K562 (cell line): ENCODE data around the gene MYMK. TPM values are rescaled to one million over a fixed set of nuclear protein-coding genes. Genes with fewer than 3 reads are reported as not detected.

ENCODE experiments used
- ATAC-seq: fragments of 200-7000 bp; cut with Tn5 transposase; 3 replicates; pipeline ENCODE4 v1.9.1; 2020; ENCODE audit warnings: moderate library complexity
- BruUV-seq: library from RNA; stranded (reverse); fragments of 400-500 nt; replicated peaks from 2 replicates; lab custom pipeline; 2021; lab: Mats Ljungman, UMichigan
- CTCF ChIA-PET: fragments of 300-600 bp; formaldehyde crosslinking; extraction: SDS; loops from one replicate; lab custom pipeline; 2021; ENCODE audit warnings: low intra/inter-chr PET ratio; lab: Yijun Ruan, JAX
- POLR2A ChIA-PET: fragments of 300-600, 350-650 bp; sonication (Branson Sonifier 250); formaldehyde crosslinking; extraction: SDS; loops from one replicate; lab custom pipeline; 2021; ENCODE audit warnings: antibody characterized with exemption, inconsistent platforms; lab: Yijun Ruan, JAX
- DNase-seq, 4 experiments: peaks; one replicate each; pipeline versions ENCODE4 v3.0.0 to v3.0.0-alpha.2; 2011 to 2018; ENCODE audit warnings: low spot score in 3 of 4, mixed read lengths in 3 of 4; ENCODE audit errors: extremely low read depth in 1 of 4
- FAIRE-seq: peaks from 2 replicates; lab custom pipeline; 2011; peaks lifted over from hg19 to GRCh38; lab: Jason Lieb, UNC
- H2AFZ ChIP-seq: 2 replicates; pipeline ENCODE4 v1.6.0; 2011; ENCODE audit warnings: low read depth, low read length, control low read depth, inconsistent platforms
- H3K27ac ChIP-seq: fragments of 200-600 bp; 3 replicates; pipeline ENCODE4 v1.8.0; 2011; ENCODE audit warnings: low read depth, mild to moderate bottlenecking, control low read depth, inconsistent platforms, low read length, moderate library complexity, mixed read lengths; ENCODE audit errors: extremely low read depth
- H3K27me3 ChIP-seq, 2 experiments: fragments of 300-600 bp in 1 of 2; 2 replicates in 1 of 2; 3 replicates in 1 of 2; pipeline versions ENCODE4 v1.6.0 to v1.8.0; 2011; ENCODE audit warnings: inconsistent platforms in 2 of 2, low read length in 2 of 2, mild to moderate bottlenecking in 1 of 2, mixed read lengths in 1 of 2, moderate library complexity in 1 of 2; ENCODE audit not compliant: control insufficient read depth in 2 of 2, insufficient read depth in 2 of 2
- H3K36me3 ChIP-seq: fragments of 300-600 bp; 3 replicates; pipeline ENCODE4 v1.8.0; 2011; ENCODE audit warnings: mild to moderate bottlenecking, low read length, inconsistent platforms; ENCODE audit not compliant: control insufficient read depth, insufficient read depth
- H3K4me1 ChIP-seq, 2 experiments: fragments of 200-600 bp in 1 of 2; replicated peaks in 1 of 2; 2 replicates in 1 of 2; 3 replicates in 1 of 2; pipeline versions ENCODE4 v1.5.1 to v1.8.0; 2011; ENCODE audit warnings: inconsistent platforms in 2 of 2, low read length in 2 of 2, mild to moderate bottlenecking in 1 of 2, mixed read lengths in 1 of 2, moderate library complexity in 1 of 2; ENCODE audit not compliant: control insufficient read depth in 2 of 2, insufficient read depth in 2 of 2
- H3K4me2 ChIP-seq: 2 replicates; pipeline ENCODE4 v1.6.1; 2011; ENCODE audit warnings: low read length, control low read depth, inconsistent platforms, mixed read lengths; ENCODE audit not compliant: insufficient read depth
- H3K4me3 ChIP-seq: fragments of 200-600 bp; sonication (generic), shearing (Covaris generic); 2 replicates; pipeline ENCODE4 v1.5.1; 2016; ENCODE audit warnings: control low read depth, inconsistent platforms
- H3K79me2 ChIP-seq: fragments of 200-600 bp; 3 replicates; pipeline ENCODE4 v1.8.0; 2011; ENCODE audit warnings: low read length, inconsistent platforms; ENCODE audit not compliant: control insufficient read depth, insufficient read depth
- H3K9ac ChIP-seq, 2 experiments: 2 replicates each; pipeline versions ENCODE4 v1.6.0 to v1.6.1; 2011; ENCODE audit warnings: low read depth in 2 of 2, low read length in 2 of 2, control low read depth in 1 of 2, inconsistent platforms in 1 of 2, mild to moderate bottlenecking in 1 of 2, mixed read lengths in 1 of 2; ENCODE audit not compliant: insufficient read depth in 1 of 2
- H3K9me1 ChIP-seq: one replicate; pipeline ENCODE4 v1.6.0; 2011; ENCODE audit warnings: inconsistent platforms, mild to moderate bottlenecking, low read length, moderate library complexity; ENCODE audit not compliant: control insufficient read depth, insufficient read depth
- H3K9me3 ChIP-seq: replicated peaks from 2 replicates; pipeline ENCODE4 v1.5.1; 2011; ENCODE audit warnings: low read depth, low read length, inconsistent platforms; ENCODE audit not compliant: control insufficient read depth, insufficient read depth
- H4K20me1 ChIP-seq: replicated peaks from 2 replicates; pipeline ENCODE4 v1.6.1; 2011; ENCODE audit warnings: low read length, inconsistent platforms, mixed read lengths; ENCODE audit not compliant: control insufficient read depth, insufficient read depth
- BRCA1 ChIP-seq, 2 experiments: fragments of 450-650 bp in 1 of 2; sonication (generic) in 1 of 2; formaldehyde crosslinking in 1 of 2; IDR thresholded peaks; 2 replicates each; pipeline versions ENCODE4 v1.5.0 to v1.6.1; 2017 to 2020; ENCODE audit warnings: mild to moderate bottlenecking in 1 of 2, missing genetic modification reagents in 1 of 2
- CHCHD3 ChIP-seq: fragments of 250-450 bp; sonication (Bioruptor Pico); IDR thresholded peaks from 2 replicates; pipeline ENCODE4 v2.1.2; 2022; ENCODE audit warnings: mild to moderate bottlenecking
- LEF1 ChIP-seq: fragments of 450-650 bp; IDR thresholded peaks from 2 replicates; pipeline ENCODE4 v1.6.1; 2016; ENCODE audit warnings: mild to moderate bottlenecking
- TBL1XR1 ChIP-seq, 2 experiments: IDR thresholded peaks; 2 replicates each; pipeline ENCODE4 v1.6.1; 2012; ENCODE audit warnings: improper control_type of control experiment in 2 of 2, low read length in 2 of 2, mild to moderate bottlenecking in 1 of 2
- ZKSCAN3 ChIP-seq: fragments of 250-450 bp; sonication (Bioruptor Pico); IDR thresholded peaks from 2 replicates; pipeline ENCODE4 v1.4.0; 2020
- ZNF717 ChIP-seq: fragments of 250-450 bp; sonication (Bioruptor Pico); IDR thresholded peaks from 2 replicates; pipeline ENCODE4 v1.5.0; 2021
- WGBS: fragments of 100-300 bp; shearing (Covaris generic); methylation state at CpG from one replicate; pipeline ENCODE4 v1.1.6; 2016; ENCODE audit warnings: low coverage, mixed read lengths; ENCODE audit not compliant: insufficient coverage; ENCODE audit errors: missing lambda C conversion rate; 5-methylcytosine and 5-hydroxymethylcytosine counted together
- in situ Hi-C: fragments of 300-500 bp; cut with MboI; formaldehyde crosslinking; loops from 4 replicates; pipeline ENCODE4 v1.15.0; 2018; ENCODE audit warnings: inconsistent platforms, mixed read lengths
- intact Hi-C: fragments of 100-400 bp; cut with micrococcal nuclease; formaldehyde crosslinking; loops from 2 replicates; pipeline ENCODE4 v1.14.2; 2022
- polyA plus RNA-seq, 8 experiments: library from polyadenylated mRNA; depleted of rRNA in 4 of 8; stranded (reverse) in 5 of 8; unstranded in 3 of 8; fragments of >200 nt; fragmentation: Nextera tagmentation in 2 of 8; fragmentation: Illumina TruSeq in 1 of 8; extraction: Ambion mirVana in 2 of 8; extraction: Trizol in 1 of 8; gene quantifications; 2 replicates each; pipeline versions ENCODE4 v1.2.1 to v1.2.3, GENCODE V29; 2011 to 2014; ENCODE audit warnings: inconsistent platforms in 1 of 8, missing spikeins in 1 of 8
- total RNA-seq, 7 experiments: library from RNA; depleted of rRNA in 6 of 7; stranded (reverse); fragments of >200 nt in 6 of 7; fragmentation: Illumina TruSeq in 2 of 7; extraction: Trizol in 2 of 7; gene quantifications; 2 replicates each; pipeline versions ENCODE4 v1.2.1 to v1.2.3, GENCODE V29; 2011 to 2021; ENCODE audit warnings: low replicate concordance in 1 of 7
- TF ChIP-seq, protein P1 (sequence below): sonication (generic); formaldehyde crosslinking; IDR thresholded peaks from 2 replicates; pipeline ENCODE4 v1.8.0; 2023; ENCODE audit warnings: mild to moderate bottlenecking, missing genetic modification reagents
- TF ChIP-seq, protein P2 (sequence below), 2 experiments: fragments of 450-650 bp; IDR thresholded peaks; 2 replicates each; pipeline ENCODE4 v1.6.1; 2016
- TF ChIP-seq, protein P3 (sequence below): fragments of 250-450 bp; sonication (Bioruptor Pico); IDR thresholded peaks from 2 replicates; pipeline ENCODE4 v1.4.0; 2020

The MYMK gene
- total and polyA plus RNA-seq, 9 of the 15 experiments (the other 6 are each of a cell fraction or from before 2014, with no cell fraction given) = not detected

DNA sequence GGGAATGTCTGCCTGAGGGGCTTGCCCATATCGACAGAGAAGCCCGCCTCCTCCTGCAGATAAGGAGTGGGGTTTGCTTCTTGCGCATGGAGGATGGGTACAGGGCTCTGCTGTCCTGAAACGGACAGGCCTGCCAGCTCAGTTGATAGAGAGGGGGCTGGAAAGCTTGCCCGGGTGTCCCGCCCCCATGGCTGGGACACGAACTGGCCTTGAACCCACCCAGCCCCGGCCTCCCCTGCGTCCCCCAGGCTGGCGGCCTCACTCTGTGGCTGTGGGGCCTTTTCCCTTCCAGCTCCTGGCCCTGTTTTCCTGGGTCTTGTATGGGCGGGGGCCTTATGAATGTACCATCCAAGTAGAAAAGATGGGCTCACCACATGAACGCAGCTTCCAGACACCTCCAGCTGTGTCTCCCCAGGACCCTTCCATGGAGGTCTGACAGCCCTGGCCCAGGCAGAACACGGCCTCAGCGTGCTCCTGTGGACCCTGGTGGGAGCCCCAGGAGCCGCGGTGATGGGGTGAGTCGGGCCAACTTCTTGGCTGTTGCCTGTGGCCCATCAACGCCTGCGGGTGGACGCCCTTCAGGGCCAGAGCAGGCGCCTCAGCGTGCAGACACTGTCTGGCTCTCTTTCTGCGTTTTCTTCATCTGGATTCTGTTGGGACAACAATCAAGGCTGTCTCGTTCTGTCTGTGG is 30.0 kb downstream of the MYMK start (continued):
- TF ChIP-seq, protein P1, sequence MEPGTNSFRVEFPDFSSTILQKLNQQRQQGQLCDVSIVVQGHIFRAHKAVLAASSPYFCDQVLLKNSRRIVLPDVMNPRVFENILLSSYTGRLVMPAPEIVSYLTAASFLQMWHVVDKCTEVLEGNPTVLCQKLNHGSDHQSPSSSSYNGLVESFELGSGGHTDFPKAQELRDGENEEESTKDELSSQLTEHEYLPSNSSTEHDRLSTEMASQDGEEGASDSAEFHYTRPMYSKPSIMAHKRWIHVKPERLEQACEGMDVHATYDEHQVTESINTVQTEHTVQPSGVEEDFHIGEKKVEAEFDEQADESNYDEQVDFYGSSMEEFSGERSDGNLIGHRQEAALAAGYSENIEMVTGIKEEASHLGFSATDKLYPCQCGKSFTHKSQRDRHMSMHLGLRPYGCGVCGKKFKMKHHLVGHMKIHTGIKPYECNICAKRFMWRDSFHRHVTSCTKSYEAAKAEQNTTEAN (CRISPR knock-in tag) = no peak
- TF ChIP-seq ZKSCAN3 (CRISPR knock-in tag) (no peak), ZNF717 (CRISPR knock-in tag) (no peak), LEF1 (no peak), TBL1XR1 (IDR thresholded peaks at IDR 0.05; ENCODE audit: low read length in 2 of 2) (no peak)
- TF ChIP-seq, all 486 proteins: peak for 0

DNA sequence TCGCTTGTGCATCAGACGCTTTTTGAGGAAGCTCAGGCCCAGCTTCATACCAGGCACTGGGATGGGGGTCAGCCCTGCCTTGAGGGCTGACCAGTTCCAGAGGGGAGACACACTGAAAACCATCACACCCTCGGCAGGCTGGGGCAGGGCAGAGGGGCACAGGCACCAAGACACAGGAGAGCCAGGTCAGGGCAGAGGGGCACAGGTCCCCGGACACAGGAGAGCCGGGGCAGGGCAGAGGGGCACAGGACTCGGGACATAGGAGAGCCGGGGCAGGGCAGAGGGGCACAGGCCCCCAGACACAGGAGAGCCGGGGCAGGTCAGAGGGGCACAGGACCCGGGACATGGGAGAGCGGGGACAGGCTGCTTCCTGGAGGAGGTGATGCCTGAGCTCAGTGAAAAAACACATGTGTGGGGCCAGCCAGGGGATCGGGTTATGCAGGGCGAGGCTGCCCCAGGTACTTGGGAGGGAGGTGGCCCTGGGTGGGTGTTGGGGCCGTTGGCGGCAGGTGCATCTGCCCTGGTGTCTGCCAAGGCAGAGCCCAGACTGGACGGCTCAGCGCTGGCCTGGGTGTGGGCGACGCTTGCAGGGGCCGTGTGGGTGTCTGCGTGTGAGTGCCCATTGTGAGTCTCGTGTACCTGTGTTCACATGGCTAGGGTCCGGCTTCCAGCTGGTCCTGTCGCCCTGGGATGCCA is 30.8 kb downstream of the MYMK start:
- Histone ChIP-seq H3K9me3 (no peaks in the 10 kb centered on the region; the same call in 1 of the 2 replicates), H3K4me1 (peaks cover 0 to 35% of the 10 kb centered on the region in 2 experiments; a peak in 2 of 5 replicates), H3K27ac (no peak overlapping the region), H3K4me2 (no peak overlapping the region), H3K9me1 (no peaks in the 10 kb centered on the region), H3K4me3 (no peak overlapping the region), H3K9ac (no peak overlapping the region), H2AFZ (no peak overlapping the region), H4K20me1 (no peaks in the 10 kb centered on the region), H3K27me3 (peaks cover 34 to 96% of the 10 kb centered on the region in 2 experiments; a peak in 4 of 5 replicates), H3K79me2 (no peaks in the 10 kb centered on the region), H3K36me3 (no peaks in the 10 kb centered on the region)
- in situ Hi-C loops (no loop called here), intact Hi-C loops (no loop called here)
- WGBS = 2% methylated on average over 20 of the region's 23 CpGs
- no peak for FAIRE-seq
- DNase-seq = no peak
- BruUV-seq = no TSS peak
- ATAC-seq = no peak
- no peak for TF ChIP-seq CHCHD3 (CRISPR knock-in tag)
- TF ChIP-seq, protein P2, sequence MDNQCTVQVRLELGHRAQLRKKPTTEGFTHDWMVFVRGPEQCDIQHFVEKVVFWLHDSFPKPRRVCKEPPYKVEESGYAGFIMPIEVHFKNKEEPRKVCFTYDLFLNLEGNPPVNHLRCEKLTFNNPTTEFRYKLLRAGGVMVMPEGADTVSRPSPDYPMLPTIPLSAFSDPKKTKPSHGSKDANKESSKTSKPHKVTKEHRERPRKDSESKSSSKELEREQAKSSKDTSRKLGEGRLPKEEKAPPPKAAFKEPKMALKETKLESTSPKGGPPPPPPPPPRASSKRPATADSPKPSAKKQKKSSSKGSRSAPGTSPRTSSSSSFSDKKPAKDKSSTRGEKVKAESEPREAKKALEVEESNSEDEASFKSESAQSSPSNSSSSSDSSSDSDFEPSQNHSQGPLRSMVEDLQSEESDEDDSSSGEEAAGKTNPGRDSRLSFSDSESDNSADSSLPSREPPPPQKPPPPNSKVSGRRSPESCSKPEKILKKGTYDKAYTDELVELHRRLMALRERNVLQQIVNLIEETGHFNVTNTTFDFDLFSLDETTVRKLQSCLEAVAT (IDR thresholded peaks at IDR 0.05) = no peak
- no peak for TF ChIP-seq BRCA1 (IDR thresholded peaks at IDR 0.05)
- no peak for TF ChIP-seq BRCA1 (CRISPR knock-in tag; IDR thresholded peaks at IDR 0.05)
- TF ChIP-seq, protein P3, sequence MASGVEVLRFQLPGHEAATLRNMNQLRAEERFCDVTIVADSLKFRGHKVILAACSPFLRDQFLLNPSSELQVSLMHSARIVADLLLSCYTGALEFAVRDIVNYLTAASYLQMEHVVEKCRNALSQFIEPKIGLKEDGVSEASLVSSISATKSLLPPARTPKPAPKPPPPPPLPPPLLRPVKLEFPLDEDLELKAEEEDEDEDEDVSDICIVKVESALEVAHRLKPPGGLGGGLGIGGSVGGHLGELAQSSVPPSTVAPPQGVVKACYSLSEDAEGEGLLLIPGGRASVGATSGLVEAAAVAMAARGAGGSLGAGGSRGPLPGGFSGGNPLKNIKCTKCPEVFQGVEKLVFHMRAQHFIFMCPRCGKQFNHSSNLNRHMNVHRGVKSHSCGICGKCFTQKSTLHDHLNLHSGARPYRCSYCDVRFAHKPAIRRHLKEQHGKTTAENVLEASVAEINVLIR (CRISPR knock-in tag) = no peak
- POLR2A ChIA-PET = interaction anchor here (0.7 to 1.1 kb wide), 2 partner anchors 10 to 67 kb away, joined by 3 read pairs; no protein-coding TSS in a partner anchor
- CTCF ChIA-PET = no interaction called here
